Neural progenitor cell (in vitro differentiated cells): ENCODE measurements around the gene CWC22. TPM values are rescaled to one million over a fixed set of nuclear protein-coding genes. Genes with fewer than 3 reads are reported as not detected.

Experiments
- DNase-seq: peaks from one replicate; pipeline ENCODE4 v3.0.0-alpha.2; 2016; ENCODE audit warnings: low spot score
- H2AFZ ChIP-seq: fragments of 200-600 bp; sonication (generic); replicated peaks from 2 replicates; pipeline ENCODE4 v1.6.1; 2016; ENCODE audit warnings: antibody characterized with exemption
- H3F3A ChIP-seq: fragments of 200-600 bp; sonication (generic); 2 replicates; pipeline ENCODE4 v1.6.1; 2016; ENCODE audit warnings: antibody characterized with exemption, low read depth
- H3K27ac ChIP-seq: fragments of 200-600 bp; sonication (generic); 2 replicates; pipeline ENCODE4 v1.5.1; 2016; ENCODE audit warnings: mild to moderate bottlenecking
- H3K27me3 ChIP-seq: fragments of 200-600 bp; sonication (generic); 2 replicates; pipeline ENCODE4 v1.6.1; 2016; ENCODE audit warnings: mild to moderate bottlenecking, moderate library complexity
- H3K36me3 ChIP-seq: fragments of 200-600 bp; sonication (generic); 2 replicates; pipeline ENCODE4 v1.5.1; 2016
- H3K4me1 ChIP-seq: fragments of 200-600 bp; sonication (generic); 2 replicates; pipeline ENCODE4 v1.6.1; 2016; ENCODE audit warnings: mixed run types
- H3K4me2 ChIP-seq: fragments of 200-600 bp; sonication (generic); 2 replicates; pipeline ENCODE4 v1.6.1; 2016
- H3K4me3 ChIP-seq: fragments of 200-600 bp; sonication (generic); 2 replicates; pipeline ENCODE4 v1.5.1; 2016
- H3K79me2 ChIP-seq: fragments of 200-600 bp; sonication (generic); 2 replicates; pipeline ENCODE4 v1.6.1; 2016; ENCODE audit warnings: low read depth
- H3K9ac ChIP-seq: fragments of 200-600 bp; sonication (generic); 2 replicates; pipeline ENCODE4 v1.6.1; 2016
- H3K9me3 ChIP-seq: fragments of 200-600 bp; sonication (generic); 2 replicates; pipeline ENCODE4 v1.5.1; 2016; ENCODE audit warnings: low read depth
- H4K20me1 ChIP-seq: fragments of 200-600 bp; sonication (generic); 2 replicates; pipeline ENCODE4 v1.6.1; 2016; ENCODE audit warnings: low read depth
- H3K27ac Mint-ChIP-seq: 3 replicates; pipeline ENCODE4 v1.8.0; 2021; ENCODE audit warnings: mixed read lengths
- H3K27me3 Mint-ChIP-seq: 2 replicates; pipeline ENCODE4 v1.8.0; 2022; ENCODE audit warnings: low read depth, mild to moderate bottlenecking, inconsistent platforms, moderate library complexity, mixed read lengths; ENCODE audit not compliant: insufficient read depth
- H3K36me3 Mint-ChIP-seq: 3 replicates; pipeline ENCODE4 v1.8.0; 2021; ENCODE audit warnings: mixed read lengths
- H3K4me1 Mint-ChIP-seq: 3 replicates; pipeline ENCODE4 v1.8.0; 2021; ENCODE audit warnings: mixed read lengths
- H3K4me3 Mint-ChIP-seq: 3 replicates; pipeline ENCODE4 v1.8.0; 2021; ENCODE audit warnings: mild to moderate bottlenecking, moderate library complexity, mixed read lengths
- H3K9me3 Mint-ChIP-seq: 3 replicates; pipeline ENCODE4 v1.8.0; 2020; ENCODE audit warnings: mixed read lengths
- CTCF ChIP-seq: fragments of 200-600 bp; sonication (generic); IDR thresholded peaks from 2 replicates; pipeline ENCODE4 v1.5.1; 2017; ENCODE audit warnings: antibody characterized with exemption, mild to moderate bottlenecking
- EZH2 ChIP-seq: fragments of 200-600 bp; sonication (generic); IDR thresholded peaks from 2 replicates; pipeline ENCODE4 v1.6.1; 2017; ENCODE audit warnings: antibody characterized with exemption, mild to moderate bottlenecking, moderate library complexity
- EZH2phosphoT487 ChIP-seq: fragments of 200-600 bp; sonication (generic); IDR thresholded peaks from 2 replicates; pipeline ENCODE4 v1.6.1; 2017; ENCODE audit warnings: antibody characterized with exemption
- total RNA-seq: library from RNA; depleted of rRNA; stranded (reverse); fragments of >200 nt; gene quantifications from 2 replicates; pipeline ENCODE4 v1.2.3, GENCODE V29; 2015; ENCODE audit warnings: low replicate concordance

The CWC22 gene
- total RNA-seq, 1 donor from 2014 or later: 60.2 TPM

- Mint-ChIP-seq H3K27ac (no peak overlapping the region), H3K4me1 (peaks cover 11% of the 10 kb centered on the region), H3K9me3 (no peaks in the 10 kb centered on the region), H3K36me3 (no peaks in the 10 kb centered on the region), H3K27me3 (peaks cover 2% of the 10 kb centered on the region), H3K4me3 (no peak overlapping the region)
- no peaks in the 10 kb centered on the region for H3K9me3 ChIP-seq
- no peak overlapping the region for H3K4me2 ChIP-seq
- no peaks in the 10 kb centered on the region for H3F3A ChIP-seq
- H3K27ac ChIP-seq: no peak overlapping the region
- H3K4me3 ChIP-seq: no peak overlapping the region
- TF ChIP-seq EZH2: no peak
- no peak for TF ChIP-seq CTCF
- no peak for TF ChIP-seq EZH2phosphoT487
- H3K9ac ChIP-seq: no peak overlapping the region
- no peaks in the 10 kb centered on the region for H4K20me1 ChIP-seq
- no peak for DNase-seq
- H3K4me1 ChIP-seq: peaks cover 7% of the 10 kb centered on the region
- H3K79me2 ChIP-seq: no peaks in the 10 kb centered on the region
- H3K36me3 ChIP-seq: no peaks in the 10 kb centered on the region
- H2AFZ ChIP-seq: no peak overlapping the region
- no peaks in the 10 kb centered on the region for H3K27me3 ChIP-seq
Observed at GRCh38 chr2:179910735-179911113, 96.4 kb downstream of the CWC22 start.

GRCh38 chr2:179909845-179910734, 97.0 kb downstream of the CWC22 start:
- TF ChIP-seq CTCF: no peak
- no peak for TF ChIP-seq EZH2phosphoT487
- TF ChIP-seq EZH2: no peak
- Mint-ChIP-seq H3K27ac (no peak overlapping the region), H3K4me1 (peaks cover 11% of the 10 kb centered on the region), H3K27me3 (peaks cover 2% of the 10 kb centered on the region), H3K9me3 (no peaks in the 10 kb centered on the region), H3K4me3 (no peak overlapping the region), H3K36me3 (no peaks in the 10 kb centered on the region)
- H3K4me2 ChIP-seq: no peak overlapping the region
- H3K27ac ChIP-seq: no peak overlapping the region
- H3F3A ChIP-seq: no peaks in the 10 kb centered on the region
- H3K4me1 ChIP-seq: peaks cover 7% of the 10 kb centered on the region
- no peaks in the 10 kb centered on the region for H3K79me2 ChIP-seq
- DNase-seq: no peak
- H3K36me3 ChIP-seq: no peaks in the 10 kb centered on the region
- H3K9ac ChIP-seq: no peak overlapping the region
- H3K27me3 ChIP-seq: no peaks in the 10 kb centered on the region
- no peaks in the 10 kb centered on the region for H3K9me3 ChIP-seq
- no peak overlapping the region for H2AFZ ChIP-seq
- H3K4me3 ChIP-seq: no peak overlapping the region
- H4K20me1 ChIP-seq: no peaks in the 10 kb centered on the region

- Histone ChIP-seq H3K27ac (no peak overlapping the region), H3F3A (no peaks in the 10 kb centered on the region), H4K20me1 (no peaks in the 10 kb centered on the region), H3K9ac (no peak overlapping the region), H3K4me3 (no peak overlapping the region), H3K27me3 (no peaks in the 10 kb centered on the region), H3K9me3 (no peaks in the 10 kb centered on the region), H2AFZ (no peak overlapping the region), H3K4me1 (peaks cover 7% of the 10 kb centered on the region), H3K36me3 (no peaks in the 10 kb centered on the region), H3K4me2 (no peak overlapping the region), H3K79me2 (no peaks in the 10 kb centered on the region)
- Mint-ChIP-seq H3K4me1 (no peaks in the 10 kb centered on the region), H3K27ac (no peak overlapping the region), H3K9me3 (peaks cover 15% of the 10 kb centered on the region), H3K27me3 (peaks cover 5% of the 10 kb centered on the region), H3K4me3 (no peak overlapping the region), H3K36me3 (peaks cover 2% of the 10 kb centered on the region)
- TF ChIP-seq EZH2phosphoT487 (no peak), EZH2 (no peak), CTCF (no peak)
- no peak for DNase-seq
Observed at GRCh38 chr2:179900655-179901054, 106.4 kb downstream of the CWC22 start.
